Measurements from ENCODE around the gene ADAMTS13. TPM values are rescaled to one million over a fixed set of nuclear protein-coding genes. Genes with fewer than 3 reads are reported as not detected.
"Not testable (repeated sequence)": the region's sequence is repeated elsewhere in the genome, so short reads cannot be mapped to it uniquely, and the experiment has no call there.

ADAMTS13 gene
- 0.35 TPM for polyA plus RNA-seq

DNA sequence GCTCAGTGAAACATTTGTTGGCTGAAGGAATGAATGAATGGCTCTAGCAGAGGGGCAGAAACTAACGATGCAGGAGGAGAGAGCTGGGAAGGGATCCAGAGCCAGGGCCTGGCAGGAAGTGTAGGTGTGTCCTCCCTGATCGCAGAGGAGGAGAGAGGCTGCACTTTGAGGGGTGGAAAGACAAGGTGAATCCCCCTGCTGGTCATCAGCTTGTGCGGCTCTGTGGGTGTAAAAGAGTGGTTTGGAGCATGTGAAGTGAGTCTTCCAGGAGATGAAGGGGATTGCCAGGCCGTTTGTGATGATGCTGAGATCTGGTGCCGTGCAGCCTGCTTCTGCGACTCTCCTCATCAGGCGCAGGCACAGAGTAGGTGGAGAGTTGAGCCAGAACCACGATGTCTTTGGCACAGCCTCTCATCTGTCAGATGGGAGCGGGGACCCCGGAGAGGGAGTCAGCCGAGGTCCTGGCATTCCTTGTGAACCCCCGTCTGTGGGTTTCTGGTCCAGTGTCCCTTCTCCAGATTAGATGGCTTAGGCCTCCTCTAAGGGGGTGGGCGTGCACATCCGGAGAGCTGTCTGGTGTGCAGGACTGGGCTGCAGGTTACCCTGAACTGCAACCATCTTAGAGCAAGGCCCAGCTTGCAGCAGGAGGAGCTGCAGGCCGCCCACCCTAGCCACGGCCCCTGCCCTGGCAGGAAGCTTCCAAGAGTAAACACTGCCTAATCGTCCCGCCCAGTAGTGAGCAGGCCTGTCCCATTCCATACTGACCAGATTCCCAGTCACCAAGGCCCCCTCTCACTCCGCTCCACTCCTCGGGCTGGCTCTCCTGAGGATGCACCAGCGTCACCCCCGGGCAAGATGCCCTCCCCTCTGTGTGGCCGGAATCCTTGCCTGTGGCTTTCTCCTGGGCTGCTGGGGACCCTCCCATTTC lies at the start of gene ADAMTS13:
TSS of gene ADAMTS13 (plus strand) at position 753 of the 928 bp plus-strand sequence. CDS start at position 830, 77 bp downstream.
- Mint-ChIP-seq H3K4me1 (peaks cover 24 to 34% (median 24%) of the 10 kb centered on the region in 3 donors), H3K27ac (peak within 1 kb of the TSS; percentile 93 to 98 (median 95)), H3K4me3 (peak within 1 kb of the TSS in 2 of 4 donors; percentile 64 to 74), H3K27me3 (peaks cover 3% of the 10 kb centered on the region), H3K36me3 (no peaks in the 10 kb centered on the region), H3K9me3 (peaks cover 0 to 1% (median 0%) of the 10 kb centered on the region in 3 donors)

DNA sequence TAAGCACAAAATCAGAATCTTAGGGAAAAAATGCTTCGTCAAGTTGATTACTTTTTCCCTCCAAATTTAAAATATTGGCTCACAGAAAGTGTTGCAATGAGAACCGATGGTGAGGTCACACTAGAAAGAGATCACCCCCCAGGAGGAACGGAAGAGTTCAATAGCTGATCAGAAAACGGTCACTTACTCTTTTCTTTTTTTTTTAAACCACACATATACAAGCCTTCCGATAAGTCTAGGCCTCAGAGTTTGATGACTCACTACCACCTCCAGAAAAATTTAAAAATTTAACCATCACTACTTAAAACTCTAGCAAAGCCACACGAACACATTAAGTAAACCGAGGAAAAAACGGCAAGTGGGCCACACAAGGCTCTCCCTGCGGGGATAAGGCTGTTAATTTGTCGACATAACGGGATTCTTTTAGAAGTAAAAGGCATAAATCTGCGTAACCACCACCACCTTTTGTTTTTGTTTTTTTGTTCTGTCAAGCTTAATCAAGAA lies 47.5 kb upstream of the ADAMTS13 start:
- no peaks in the 10 kb centered on the region for H3K27me3 Mint-ChIP-seq
- peak overlapping the region; percentile 89 to 97 (median 94) for H3K4me3 Mint-ChIP-seq
- H3K36me3 Mint-ChIP-seq: no peaks in the 10 kb centered on the region
- no peaks in the 10 kb centered on the region for H3K9me3 Mint-ChIP-seq
- H3K27ac Mint-ChIP-seq: peak overlapping the region; percentile 88 to 98 (median 89)
- peaks cover 33 to 42% (median 37%) of the 10 kb centered on the region in 3 donors for H3K4me1 Mint-ChIP-seq

DNA sequence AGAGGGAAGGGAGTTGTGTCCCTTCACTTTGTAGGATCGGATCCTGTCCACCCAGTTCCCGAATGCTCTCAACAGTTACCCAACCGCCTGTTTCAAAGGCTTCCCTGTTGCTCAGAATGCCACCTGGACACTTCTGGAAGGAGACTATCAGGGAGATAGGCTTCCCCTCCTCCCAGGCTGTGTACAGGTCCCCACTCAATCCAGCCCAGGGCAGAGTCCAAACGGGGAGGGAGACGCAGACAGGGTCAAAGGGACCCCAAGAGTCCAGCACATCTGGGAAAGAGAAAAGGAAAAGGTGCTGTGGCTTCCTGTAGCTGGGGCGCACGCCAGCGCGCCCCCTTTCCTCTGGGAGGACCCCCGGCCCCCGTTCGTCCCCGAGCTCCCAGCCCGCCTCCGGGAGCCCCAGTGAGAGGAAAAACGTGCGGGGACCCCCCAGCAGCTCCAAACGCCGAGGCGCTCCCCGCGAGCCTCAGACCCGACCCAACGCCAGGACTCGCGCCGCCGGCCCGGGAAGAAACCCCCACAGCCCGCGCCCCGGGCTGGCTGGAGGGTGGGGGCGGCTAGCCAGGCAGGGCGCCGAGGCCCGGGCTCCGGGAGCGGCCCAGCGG lies 46.9 kb upstream of the ADAMTS13 start:
- no peaks in the 10 kb centered on the region for H3K9me3 Mint-ChIP-seq
- no peaks in the 10 kb centered on the region for H3K36me3 Mint-ChIP-seq
- peak overlapping the region; percentile 88 to 98 (median 89) for H3K27ac Mint-ChIP-seq
- no peaks in the 10 kb centered on the region for H3K27me3 Mint-ChIP-seq
- H3K4me1 Mint-ChIP-seq: peaks cover 33 to 37% (median 33%) of the 10 kb centered on the region in 3 donors
- peak overlapping the region; percentile 89 to 97 (median 94) for H3K4me3 Mint-ChIP-seq

DNA sequence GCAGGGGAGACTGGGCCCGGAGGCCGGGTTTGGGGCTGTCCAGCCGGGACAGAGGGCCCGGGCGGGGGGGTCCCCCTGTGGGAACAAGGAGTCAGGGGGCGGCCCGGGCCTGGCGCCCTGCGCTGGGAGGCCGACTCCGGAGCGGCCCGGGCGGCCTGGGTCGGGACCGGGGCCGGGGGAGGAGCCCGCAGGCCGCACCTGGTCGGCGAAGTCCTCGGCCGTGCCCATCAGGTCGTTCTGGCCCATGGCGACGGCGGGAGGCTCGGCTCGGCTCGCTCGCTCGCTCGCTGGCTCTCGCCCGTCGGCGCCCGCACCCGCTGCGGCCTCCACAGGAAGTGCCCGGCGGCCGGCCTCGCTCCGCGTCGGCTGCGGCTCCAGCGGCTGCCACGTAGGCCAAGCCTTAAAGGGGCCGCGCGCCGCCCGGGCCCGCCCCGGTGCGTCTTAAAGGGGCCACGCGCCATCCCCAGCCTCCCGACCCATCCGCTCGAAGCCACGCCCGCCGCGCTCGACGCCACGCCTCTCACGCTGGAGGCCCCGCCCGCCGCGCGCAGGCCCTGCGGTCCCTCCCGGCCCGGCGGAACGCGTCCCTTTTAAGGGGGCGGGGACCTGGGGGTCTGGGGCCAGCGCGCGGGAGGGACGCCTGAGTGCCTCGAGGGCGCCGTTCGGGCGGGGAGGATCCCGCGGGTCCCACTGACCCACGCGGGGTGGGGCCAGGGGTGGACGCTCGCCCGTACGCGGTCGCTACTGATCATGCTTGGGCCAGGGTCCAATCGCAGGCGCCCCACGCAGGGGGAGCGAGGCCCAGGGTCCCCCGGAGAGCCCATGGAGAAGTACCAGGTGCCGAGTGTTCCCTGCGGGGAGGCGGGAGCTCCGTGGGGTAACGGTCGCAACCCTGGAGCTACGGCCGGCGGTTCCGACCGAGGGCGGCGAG lies 46.2 kb upstream of the ADAMTS13 start, which contains the start of the genes STKLD1 and SURF4:
TSS of gene STKLD1 (plus strand) at position 643 of the 931 bp plus-strand sequence. CDS start at position 751, 108 bp downstream.
TSS of gene SURF4 (minus strand) at position 337 of the 931 bp plus-strand sequence. CDS start at position 246, 91 bp downstream.
- H3K9me3 Mint-ChIP-seq: no peaks in the 10 kb centered on the region
- H3K27me3 Mint-ChIP-seq: no peaks in the 10 kb centered on the region

DNA sequence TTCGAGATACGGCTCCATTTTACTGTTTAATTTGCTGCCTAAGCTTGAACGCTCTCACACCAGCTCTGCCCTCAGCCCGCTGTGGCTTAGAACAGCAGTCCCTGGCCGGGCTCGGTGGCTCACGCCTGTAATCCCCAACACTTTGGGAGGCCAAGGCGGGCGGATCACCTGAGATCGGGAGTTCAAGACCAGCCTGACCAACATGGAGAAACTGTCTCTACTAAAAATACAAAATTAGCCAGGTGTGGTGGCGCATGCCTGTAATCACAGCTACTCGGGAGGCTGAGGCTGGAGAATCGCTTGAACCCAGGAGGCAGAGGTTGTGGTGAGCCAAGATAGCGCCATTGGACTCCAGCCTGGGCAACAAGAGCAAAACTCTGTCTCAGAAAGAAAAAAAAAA lies 44.9 kb upstream of the ADAMTS13 start:
- H3K36me3 Mint-ChIP-seq, H3K27ac Mint-ChIP-seq, H3K27me3 Mint-ChIP-seq, H3K9me3 Mint-ChIP-seq: not testable (repeated sequence)
- Mint-ChIP-seq H3K4me3 (peak overlapping the region; percentile 52 to 83 (median 78)), H3K4me1 (peaks cover 15 to 19% (median 17%) of the 10 kb centered on the region in 3 donors)

More for the DNA sequence above, 46.2 kb upstream of the ADAMTS13 start, which contains the start of the genes STKLD1 and SURF4:
- peak within 1 kb of the TSS; percentile 88 to 98 (median 89) for H3K27ac Mint-ChIP-seq
- H3K4me1 Mint-ChIP-seq: peaks cover 25 to 30% (median 27%) of the 10 kb centered on the region in 3 donors
- no peaks in the 10 kb centered on the region for H3K36me3 Mint-ChIP-seq
- peak within 1 kb of the TSS; percentile 89 to 97 (median 94) for H3K4me3 Mint-ChIP-seq

DNA sequence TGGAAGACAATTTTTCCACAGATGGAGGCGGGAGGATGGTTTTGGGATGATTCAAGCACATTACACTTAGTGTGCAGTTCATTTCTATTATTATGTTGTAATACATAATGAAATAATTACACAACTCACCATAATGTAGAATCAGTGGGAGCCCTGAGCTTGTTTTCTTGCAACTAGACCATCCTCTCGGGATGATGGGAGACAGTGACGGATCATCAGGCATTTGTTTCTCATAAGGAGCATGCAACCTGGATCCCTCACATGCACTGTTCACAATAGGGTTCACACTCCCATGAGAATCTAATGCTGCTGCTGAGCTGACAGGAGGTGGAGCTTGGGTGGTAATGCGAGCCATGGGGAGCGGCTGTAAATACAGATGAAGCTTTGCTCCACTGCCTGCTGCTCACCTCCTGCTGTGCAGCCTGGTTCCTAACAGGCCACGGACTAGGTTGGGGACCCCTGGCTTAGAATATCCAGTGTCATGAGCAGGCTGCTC lies 44.4 kb upstream of the ADAMTS13 start:
- Mint-ChIP-seq H3K27ac (peak overlapping the region in 1 of 3 donors; percentile 29), H3K4me3 (peak overlapping the region in 2 of 4 donors; percentile 76 to 81)

DNA sequence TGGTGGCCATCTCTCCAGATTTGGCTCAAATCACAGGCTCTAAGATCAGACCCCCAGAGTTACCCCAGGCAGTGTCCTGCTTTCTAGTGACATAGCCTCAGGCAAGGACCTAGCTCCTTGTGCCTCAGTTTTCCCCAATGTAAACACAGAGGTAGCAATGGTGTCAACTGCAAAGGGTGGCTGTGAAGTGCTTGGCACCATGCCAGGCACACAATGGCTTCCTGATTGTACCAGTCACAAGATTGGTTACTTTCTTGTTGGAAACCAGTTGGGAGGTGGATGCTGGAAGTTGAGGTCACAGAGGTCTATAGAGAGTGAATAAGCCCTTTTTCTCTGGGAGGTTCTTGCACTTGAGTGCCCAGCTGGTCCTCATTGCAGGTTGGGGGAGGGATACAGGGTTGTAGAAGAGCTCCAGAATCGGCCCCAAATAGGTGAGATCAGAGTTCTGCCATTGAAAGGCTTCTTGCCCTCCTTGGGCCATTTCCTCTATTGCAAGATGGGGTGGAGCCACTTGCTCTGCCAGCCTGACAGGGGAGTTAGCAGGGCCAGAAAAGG lies 43.7 kb upstream of the ADAMTS13 start:
- Mint-ChIP-seq H3K4me3 (peak overlapping the region in 2 of 4 donors; percentile 46 to 74), H3K36me3 (no peaks in the 10 kb centered on the region), H3K27me3 (no peaks in the 10 kb centered on the region), H3K27ac (peak overlapping the region in 1 of 3 donors; percentile 29), H3K9me3 (no peaks in the 10 kb centered on the region), H3K4me1 (peaks cover 8 to 12% (median 12%) of the 10 kb centered on the region in 3 donors)

More for the DNA sequence above, 44.4 kb upstream of the ADAMTS13 start:
- H3K36me3 Mint-ChIP-seq: no peaks in the 10 kb centered on the region
- no peaks in the 10 kb centered on the region for H3K9me3 Mint-ChIP-seq
- H3K27me3 Mint-ChIP-seq: no peaks in the 10 kb centered on the region
- peaks cover 10 to 15% (median 14%) of the 10 kb centered on the region in 3 donors for H3K4me1 Mint-ChIP-seq

GRCh38 chr9:133379153-133380086 lies 42.7 kb upstream of the ADAMTS13 start:
- Mint-ChIP-seq H3K27ac (no peak overlapping the region), H3K9me3 (no peaks in the 10 kb centered on the region), H3K4me1 (peaks cover 7 to 8% (median 7%) of the 10 kb centered on the region in 3 donors), H3K36me3 (no peaks in the 10 kb centered on the region), H3K4me3 (no peak overlapping the region), H3K27me3 (no peaks in the 10 kb centered on the region)

- Mint-ChIP-seq H3K4me1 (peaks cover 0 to 1% (median 0%) of the 10 kb centered on the region in 3 donors), H3K27me3 (no peaks in the 10 kb centered on the region), H3K36me3 (no peaks in the 10 kb centered on the region), H3K27ac (no peak overlapping the region), H3K9me3 (no peaks in the 10 kb centered on the region), H3K4me3 (peak overlapping the region in 2 of 4 donors; percentile 4 to 37)
Observed at GRCh38 chr9:133380734-133381133, 41.4 kb upstream of the ADAMTS13 start.

DNA sequence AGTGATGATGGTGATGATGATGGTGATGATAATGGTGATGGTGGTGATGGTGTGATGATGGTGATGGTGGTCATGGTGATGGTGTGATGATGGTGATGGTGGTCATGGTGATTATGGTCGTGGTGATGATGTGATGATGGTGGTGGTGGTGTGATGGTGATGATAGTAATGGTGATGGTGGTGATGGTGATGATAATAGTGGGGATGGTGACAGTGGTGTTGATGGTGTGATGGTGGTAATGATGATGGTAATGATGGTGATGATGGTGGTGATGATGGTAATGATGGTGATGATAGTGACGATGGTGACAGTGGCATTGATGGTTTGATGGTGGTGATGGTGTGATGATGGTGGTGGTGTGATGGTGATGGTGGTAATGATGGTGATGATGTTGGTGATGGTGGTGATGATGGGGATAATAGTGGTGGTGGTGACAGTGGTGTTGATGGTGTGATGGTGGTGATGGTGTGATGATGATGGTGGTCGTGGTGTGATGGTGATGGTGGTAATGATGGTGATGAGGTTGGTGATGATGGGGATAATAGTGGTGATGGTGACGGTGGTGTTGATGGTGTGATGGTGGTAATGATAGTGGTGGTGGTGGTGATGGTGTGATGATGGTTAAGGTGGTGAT lies 39.5 kb upstream of the ADAMTS13 start:
- H3K4me3 Mint-ChIP-seq: no peak overlapping the region
- H3K4me1 Mint-ChIP-seq: no peaks in the 10 kb centered on the region
- no peaks in the 10 kb centered on the region for H3K27me3 Mint-ChIP-seq
- no peaks in the 10 kb centered on the region for H3K36me3 Mint-ChIP-seq
- H3K9me3 Mint-ChIP-seq: no peaks in the 10 kb centered on the region
- no peak overlapping the region for H3K27ac Mint-ChIP-seq

DNA sequence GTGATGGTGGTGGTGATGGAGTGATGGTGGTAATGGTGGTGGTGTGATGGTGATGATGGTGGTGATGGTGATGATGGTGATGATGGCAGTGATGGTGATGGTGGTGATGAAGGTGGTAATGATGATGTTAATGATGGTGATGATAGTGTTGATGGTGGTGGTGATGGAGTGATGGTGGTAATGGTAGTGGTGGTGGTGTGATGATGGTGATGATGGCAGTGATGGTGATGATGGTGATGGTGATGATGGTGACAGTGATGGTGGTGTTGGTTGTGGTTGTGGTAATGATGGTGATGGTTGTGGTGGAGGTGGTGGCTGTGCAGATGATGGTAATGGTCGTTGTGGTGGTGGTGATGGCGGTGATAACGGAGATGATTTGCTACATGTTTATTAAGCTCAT lies 38.7 kb upstream of the ADAMTS13 start:
- no peaks in the 10 kb centered on the region for H3K9me3 Mint-ChIP-seq
- no peaks in the 10 kb centered on the region for H3K4me1 Mint-ChIP-seq
- no peak overlapping the region for H3K27ac Mint-ChIP-seq

DNA sequence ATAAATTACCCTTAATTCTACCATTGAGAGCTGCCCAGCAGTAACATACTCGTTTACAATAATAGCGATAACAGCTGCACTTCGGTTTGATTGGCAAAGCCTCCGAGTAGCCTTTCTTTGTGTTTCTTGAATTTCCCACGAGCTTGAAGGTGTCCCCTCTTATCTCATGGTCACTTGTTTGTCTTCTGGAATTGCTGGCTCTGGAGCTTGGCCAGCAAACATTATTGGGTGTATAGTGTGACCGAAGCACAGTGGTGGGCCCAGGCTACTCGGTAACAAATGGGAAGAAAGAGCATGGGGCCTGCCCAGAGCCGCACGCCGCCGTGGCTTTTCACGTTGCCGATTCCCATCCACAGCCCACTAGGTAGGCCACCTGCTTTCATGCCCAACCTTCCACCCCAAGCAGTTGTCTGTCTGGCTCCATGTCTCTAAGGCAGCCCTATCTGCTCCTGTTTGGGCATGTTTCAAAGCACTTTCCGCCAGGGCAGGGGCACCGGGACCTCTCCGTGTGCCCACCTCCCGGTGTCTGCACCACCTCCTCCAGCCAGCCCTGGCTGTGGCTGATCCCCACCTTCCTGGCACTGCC lies 37.3 kb upstream of the ADAMTS13 start:
- Mint-ChIP-seq H3K36me3 (no peaks in the 10 kb centered on the region), H3K4me1 (no peaks in the 10 kb centered on the region)

More for the DNA sequence above, 38.7 kb upstream of the ADAMTS13 start:
- H3K4me3 Mint-ChIP-seq: no peak overlapping the region
- no peaks in the 10 kb centered on the region for H3K27me3 Mint-ChIP-seq
- H3K36me3 Mint-ChIP-seq: no peaks in the 10 kb centered on the region

More for the DNA sequence above, 37.3 kb upstream of the ADAMTS13 start:
- H3K27ac Mint-ChIP-seq: no peak overlapping the region
- H3K4me3 Mint-ChIP-seq: no peak overlapping the region
- H3K9me3 Mint-ChIP-seq: no peaks in the 10 kb centered on the region
- peaks cover 3% of the 10 kb centered on the region for H3K27me3 Mint-ChIP-seq

All from IgD-negative memory B cell (primary cell).